C4-2B (cell line): ENCODE measurements around the gene ADAMTS3.

Source experiments
- ZFX ChIP-seq: fragments of 450-650 bp; IDR thresholded peaks from 2 replicates; pipeline ENCODE4 v1.6.1; 2017
- TF ChIP-seq, protein P1 (sequence below): fragments of 450-650 bp; conservative IDR thresholded peaks from 2 replicates; pipeline ENCODE4 v1.5.1; 2017; ENCODE audit warnings: mild to moderate bottlenecking

DNA sequence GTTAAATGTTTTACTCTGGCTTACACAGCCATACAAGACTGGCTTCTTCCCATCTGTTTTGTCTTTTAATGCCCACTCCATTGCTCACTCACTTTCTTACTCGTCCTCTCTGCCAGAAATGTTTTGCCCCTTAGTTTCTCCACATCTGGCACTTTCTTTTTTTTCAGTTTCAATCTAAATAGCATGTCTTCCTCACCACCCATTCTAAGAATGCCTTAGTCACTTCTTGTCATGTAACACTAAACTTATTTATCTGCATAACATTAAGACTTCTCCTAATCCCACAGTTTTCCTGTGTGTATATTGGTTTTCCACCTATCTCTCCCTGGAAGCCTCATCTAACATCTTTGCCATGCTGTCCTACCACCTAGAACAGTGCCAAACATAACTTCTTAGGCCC is 119.3 kb downstream of the ADAMTS3 start:
- TF ChIP-seq, protein P1, sequence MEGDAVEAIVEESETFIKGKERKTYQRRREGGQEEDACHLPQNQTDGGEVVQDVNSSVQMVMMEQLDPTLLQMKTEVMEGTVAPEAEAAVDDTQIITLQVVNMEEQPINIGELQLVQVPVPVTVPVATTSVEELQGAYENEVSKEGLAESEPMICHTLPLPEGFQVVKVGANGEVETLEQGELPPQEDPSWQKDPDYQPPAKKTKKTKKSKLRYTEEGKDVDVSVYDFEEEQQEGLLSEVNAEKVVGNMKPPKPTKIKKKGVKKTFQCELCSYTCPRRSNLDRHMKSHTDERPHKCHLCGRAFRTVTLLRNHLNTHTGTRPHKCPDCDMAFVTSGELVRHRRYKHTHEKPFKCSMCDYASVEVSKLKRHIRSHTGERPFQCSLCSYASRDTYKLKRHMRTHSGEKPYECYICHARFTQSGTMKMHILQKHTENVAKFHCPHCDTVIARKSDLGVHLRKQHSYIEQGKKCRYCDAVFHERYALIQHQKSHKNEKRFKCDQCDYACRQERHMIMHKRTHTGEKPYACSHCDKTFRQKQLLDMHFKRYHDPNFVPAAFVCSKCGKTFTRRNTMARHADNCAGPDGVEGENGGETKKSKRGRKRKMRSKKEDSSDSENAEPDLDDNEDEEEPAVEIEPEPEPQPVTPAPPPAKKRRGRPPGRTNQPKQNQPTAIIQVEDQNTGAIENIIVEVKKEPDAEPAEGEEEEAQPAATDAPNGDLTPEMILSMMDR, result no peak
- no peak for TF ChIP-seq ZFX
